8988T (cell line): ENCODE results near the gene PRPF18.

Experiments
- DNase-seq: peaks from one replicate; pipeline ENCODE4 v3.0.0; 2011

PRPF18 gene

DNA sequence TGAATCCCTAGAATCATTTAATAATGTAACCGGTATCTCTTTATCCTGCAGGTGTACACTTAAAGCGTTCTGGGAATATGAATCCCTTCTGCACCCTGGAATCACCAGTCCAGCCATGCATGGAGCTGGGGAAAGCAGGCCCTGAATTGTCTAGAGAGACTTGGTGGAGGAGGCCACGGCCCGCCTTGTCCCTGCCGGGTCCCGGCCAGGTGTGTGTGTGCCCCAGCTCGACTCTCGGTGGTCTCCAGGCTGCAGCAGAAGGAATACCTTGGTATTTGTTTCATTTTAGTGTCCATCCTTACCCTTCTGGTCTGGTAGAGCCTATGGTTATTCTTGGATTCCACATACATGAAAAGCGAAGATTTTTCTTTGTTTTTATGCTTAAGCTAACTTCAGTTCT is 58.1 kb downstream of the PRPF18 start:
- DNase-seq: no peak

DNA sequence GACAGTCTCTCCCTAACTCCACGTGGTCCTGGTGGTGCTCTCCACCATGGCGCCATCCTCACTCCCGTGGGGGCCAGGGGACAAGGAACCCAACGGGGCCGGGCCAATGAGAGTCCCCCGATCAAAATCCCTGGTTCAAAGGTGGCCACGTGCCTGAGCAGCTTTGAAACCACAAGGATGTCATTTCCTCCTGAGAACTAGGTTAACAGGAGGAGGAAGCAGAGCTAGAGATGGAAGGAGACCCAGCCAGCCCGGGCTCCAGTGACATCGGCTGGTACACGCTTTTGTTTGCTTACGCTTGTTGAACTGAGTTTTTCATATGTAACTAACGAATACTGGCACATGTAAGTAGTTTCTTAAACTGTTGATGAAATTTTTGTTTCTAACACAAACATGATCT is 61.7 kb downstream of the PRPF18 start:
- DNase-seq: no peak

DNA sequence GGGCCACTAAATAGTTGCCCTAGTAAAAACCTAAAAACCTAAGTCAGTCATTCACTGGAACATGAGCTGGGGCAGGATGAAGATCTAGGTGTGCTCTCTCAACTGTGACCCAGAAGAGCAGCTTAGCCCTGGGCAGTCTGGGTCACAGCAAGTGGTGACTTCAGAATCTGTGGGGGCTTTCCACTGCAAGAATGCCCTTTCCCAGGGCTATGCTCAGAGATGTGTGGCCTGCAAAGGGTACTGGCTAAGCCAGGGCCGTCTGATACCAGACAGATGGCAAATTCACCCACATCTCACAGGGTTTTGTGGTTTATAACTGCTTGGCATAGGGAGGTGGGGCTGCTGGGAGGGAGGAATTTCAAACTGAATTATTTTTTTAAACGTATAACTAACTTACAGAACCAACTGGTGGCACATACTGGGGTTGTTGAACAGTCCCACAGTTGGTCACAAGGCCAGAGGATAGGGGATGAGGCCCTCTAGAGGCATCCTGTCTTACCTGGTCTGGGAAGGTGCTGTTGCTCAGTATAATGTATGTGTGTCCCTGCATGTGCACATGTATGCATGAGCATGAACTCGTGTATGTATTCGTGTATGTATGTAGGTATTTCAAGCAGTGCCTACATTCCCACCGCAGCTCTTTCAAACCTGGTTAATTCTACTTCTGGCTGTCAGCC is 63.2 kb downstream of the PRPF18 start:
- no peak for DNase-seq

DNA sequence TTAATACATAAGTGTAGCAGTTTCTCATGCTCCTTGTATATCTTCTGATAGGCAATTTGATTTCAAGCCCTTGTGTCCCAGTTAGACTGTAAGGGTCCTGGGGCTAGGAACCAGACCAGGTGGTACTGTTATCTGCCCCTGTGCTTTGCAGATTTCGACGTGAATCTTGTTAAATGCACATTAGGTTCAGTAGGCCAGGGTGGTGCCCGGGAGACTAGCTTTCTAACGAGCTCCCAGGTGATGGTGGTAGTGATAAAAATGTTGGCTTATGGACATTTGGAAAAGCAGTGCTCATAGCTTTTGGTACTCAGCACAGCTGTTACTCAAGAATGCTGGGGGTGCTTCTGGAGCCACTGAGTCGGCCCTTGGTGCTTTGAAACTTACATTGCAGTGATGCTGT is 64.2 kb downstream of the PRPF18 start:
- no peak for DNase-seq

DNA sequence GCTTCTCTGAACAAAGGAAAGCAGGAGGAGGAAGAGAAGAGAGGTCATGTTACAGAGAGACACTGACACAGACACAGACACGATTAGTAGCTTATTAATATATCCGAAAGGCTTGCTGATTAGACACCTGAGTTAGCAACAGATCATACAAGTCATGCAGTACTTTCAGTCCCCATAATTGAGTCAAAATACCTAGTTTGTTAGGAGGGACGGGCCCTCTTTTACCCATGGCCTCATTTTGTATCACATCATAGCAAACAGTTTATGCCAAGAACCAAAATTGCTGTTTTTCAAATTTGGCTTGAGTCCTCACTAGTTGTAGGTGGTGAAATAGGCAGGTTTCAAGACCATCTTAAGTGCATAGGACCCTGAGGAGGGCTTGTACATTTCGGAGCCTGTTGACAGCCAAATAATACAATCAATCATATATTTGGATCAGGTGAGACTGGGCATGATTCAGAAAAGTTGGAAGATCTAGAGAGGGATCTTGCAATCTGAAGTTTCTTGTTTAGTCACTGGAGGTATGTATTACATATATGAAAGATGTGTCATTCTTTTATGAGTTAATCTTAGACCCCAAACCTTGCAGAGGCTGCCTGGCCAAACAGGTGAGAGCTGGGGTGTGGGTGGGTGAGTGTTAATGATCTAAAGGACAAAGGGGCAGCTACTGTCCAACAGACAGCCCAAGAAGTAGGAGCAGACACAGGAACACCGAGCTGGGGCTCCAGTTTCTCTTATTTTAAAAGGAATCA is 65.4 kb downstream of the PRPF18 start:
- DNase-seq: no peak

DNA sequence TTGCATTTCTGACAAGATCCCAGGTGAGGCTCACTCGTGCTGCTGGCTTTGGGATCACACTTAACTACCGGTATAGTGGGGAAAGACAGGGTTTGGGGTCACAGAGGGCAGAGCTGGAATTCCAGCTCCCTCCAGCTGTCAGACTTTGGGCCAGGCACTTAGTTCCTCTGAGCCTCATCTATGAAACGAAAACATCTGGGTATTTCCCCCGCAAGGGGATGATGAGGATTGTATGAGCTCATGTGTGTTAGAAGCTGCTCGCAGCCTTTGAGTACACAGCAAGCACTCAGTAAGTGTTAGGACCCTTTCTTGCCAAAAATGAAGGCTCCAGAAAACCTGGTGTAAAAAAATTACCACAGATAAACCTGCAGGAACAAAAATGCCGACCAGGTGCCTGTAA is 66.1 kb downstream of the PRPF18 start:
- DNase-seq: no peak

DNA sequence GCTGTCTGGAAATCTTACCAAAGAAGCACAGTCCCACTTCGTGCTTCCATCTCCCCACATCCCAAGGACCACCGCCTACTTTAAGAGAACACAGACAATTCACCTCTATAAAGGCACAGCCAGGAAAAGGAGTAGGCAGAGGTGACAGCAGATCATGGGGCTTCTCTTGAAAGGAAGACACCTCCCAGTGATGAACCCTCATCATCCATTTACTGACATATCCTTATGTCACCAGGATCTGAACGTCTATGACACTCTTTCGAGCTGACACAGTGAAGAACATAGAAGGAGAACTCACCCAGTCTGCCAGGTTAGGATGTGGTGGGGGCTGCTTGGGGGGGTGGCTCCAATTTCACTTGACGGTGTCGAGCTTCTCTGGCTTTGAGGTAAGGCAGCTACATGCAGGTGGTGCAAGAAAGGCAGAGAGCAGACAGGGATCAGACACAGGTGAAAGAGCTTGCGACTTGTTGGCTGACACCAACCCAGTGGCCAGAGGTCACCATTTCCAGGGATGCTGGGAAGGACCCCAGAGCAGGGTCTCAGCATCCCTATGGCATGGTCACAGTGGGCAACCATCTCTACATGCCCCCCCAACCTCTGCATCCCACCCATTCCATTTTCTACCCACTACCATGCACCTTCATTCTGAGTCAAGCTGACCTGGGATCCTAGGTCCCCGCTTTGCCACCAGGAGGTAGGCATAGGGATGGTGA is 67.5 kb downstream of the PRPF18 start:
- DNase-seq: no peak

DNA sequence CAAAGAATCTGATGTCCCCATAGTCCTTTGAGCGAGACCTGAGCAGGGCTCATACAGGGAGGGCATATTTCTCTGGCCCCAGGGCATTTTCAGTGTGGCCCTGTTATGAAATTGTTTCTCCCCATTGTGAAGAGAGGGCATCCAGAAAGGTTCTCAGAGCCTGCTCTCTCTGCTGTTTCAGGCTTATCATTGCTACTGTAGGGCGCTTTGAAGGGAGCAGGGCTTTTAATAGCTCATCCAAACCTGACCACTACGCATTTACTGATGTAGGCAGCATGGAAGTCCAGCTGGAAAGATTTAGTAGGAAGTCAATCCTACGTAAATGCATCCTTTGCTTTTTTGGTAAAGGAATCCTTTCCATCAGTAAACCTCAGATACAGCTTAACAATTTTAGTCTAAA is 68.1 kb downstream of the PRPF18 start:
- DNase-seq: no peak

DNA sequence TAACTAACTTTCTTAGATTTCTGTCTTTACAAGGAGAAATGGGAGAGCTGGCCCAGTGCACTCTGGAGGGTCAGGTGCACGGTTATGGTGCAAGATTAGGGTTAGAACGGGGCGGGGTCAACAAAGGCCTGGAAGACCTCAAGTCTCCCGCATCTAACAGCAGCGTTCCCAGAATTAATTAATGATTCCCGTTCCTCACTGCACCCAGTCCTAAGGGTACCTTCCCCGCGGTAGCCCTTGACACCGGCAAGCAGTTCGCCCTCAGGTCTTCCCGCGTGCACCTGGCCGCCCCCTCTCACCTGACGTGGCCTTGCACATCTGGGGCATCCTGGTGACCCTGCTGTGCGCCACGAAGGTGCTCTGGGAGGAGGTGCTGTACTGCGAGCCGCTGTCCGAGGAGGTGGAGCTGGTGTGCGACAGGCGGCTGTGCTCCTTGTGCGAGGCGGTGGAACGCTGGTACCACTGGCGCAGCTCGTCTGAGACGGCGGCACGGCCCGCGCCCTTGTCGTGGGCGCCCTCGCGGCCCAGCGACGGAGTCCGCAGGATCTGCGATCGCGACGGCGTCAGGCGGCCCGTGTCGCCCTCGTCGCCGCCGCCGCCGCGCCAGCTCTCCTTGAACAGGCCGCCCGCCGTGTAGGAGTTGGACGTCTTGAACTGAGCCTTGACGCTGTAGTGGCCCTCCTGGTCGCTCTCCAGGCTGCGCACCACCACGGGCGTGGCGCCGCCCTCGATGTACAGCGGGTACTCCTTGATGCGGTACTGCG is 69.8 kb downstream of the PRPF18 start:
- no peak for DNase-seq

DNA sequence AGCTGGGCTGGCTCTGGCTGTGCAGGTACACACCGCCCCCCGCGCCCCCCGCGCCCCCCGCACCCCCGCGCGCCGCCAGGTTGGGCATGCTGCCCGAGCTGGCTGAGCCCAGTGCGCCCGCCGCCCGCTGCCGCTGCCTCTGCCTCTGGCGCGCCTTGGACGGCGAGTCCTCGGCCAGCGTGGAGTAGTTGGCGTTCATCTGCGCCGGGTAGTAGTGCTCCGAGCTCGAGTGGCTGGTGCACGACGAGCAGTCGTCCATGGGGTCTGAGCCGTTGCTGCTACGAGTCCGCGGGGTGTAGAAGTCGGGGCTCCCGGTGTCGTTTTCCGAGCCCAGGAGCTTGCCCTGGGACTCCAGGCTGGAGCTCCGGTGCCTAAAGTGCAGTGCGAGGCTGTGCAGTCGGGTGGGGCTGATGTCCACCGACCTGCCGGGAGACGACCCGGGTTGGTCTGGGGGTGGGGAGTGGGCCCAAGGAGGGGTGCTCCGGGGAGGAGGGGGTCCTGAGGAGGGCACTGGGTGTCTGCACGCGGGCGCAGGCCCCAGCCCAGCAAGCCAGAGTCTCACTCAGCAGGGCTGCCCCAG is 70.4 kb downstream of the PRPF18 start:
- no peak for DNase-seq

DNA sequence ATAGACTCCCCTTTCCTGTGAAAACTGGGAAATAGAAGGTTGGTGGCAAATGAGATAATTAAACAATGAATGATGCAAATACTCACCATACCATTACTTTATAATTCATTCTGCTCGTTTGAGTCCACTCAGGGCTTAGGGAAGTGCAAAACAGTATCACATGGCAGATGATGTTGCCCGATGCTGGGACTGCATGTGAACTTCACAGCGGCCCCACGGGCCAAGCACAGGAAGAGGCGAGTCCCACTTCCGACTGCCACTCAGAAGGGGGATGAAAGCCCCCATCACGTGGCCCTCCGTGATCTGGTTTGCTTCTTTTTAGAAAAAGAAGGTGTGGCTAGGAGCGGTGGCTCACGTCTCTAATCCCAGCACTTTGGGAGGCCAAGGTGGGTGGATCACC is 71.5 kb downstream of the PRPF18 start:
- DNase-seq: no peak

DNA sequence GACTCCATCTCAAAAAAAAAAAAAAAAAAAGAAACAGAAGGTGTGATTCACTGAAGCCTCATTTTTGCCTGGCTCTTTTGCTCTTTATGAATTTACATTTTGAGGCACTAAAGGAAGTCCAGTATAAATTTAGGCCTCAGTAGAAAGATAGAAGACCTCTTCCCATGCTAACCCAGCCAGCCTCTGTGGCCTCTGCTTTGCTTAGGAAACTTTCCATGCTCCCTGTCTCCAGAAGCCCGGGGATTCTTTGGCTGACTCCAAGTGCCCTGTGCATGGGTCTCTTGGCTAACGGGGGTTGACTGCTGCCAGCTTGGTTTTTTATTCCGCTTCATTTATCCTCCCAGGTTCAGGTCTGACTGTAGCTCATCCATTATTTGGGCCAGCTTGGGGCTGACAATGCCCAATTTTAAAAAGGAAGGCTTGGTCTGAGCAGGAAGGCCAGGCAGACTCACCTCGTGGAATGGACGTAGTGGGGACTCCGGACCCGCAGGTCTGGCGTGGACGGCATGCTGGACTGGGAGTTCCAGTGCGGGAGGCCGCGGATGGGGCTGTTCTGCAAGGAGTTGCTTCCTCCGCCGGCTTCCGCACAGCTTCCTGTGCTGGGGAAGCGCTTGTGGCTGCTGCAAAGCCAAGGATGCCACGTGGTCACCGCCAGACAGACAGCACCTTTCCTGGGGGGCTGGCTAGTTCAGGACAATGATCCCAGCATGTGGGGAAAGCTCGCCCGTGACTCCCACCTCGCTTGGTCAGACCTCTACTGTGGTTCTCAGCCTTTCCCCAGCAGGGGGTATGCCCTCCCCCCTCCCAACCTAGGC is 72.3 kb downstream of the PRPF18 start:
- no peak for DNase-seq

DNA sequence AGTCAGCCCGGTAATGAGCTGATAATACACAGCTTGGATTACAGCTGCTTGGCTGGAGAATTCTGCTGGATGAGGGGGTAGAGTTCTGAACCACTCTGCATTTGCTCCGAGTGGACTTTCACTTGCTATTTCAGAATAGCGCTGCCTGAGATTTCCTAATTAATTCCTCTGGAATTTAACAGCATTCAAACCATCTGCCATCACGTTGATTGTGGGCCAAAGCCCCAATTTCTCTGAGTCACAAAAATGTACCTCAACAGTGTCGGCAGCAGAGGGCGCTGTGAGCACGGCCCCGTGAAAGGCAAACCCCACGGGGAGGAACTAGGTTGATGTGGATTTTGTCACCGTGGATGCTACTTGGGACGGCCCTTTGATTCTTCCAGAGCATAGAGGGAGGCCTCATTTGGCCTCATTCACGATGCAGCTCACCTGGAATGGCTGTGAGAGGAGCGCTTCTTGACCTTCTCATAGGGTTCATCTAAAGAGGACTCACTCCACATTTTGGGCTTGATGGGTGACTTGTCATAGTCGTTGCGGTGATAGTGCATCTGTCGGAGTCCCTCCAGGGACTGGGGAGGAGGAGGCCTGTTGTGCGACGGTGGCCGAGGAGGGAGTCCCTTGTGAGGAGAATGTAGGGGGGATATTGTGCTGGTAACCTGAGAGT is 73.3 kb downstream of the PRPF18 start:
- peak; percentile 81 for DNase-seq

DNA sequence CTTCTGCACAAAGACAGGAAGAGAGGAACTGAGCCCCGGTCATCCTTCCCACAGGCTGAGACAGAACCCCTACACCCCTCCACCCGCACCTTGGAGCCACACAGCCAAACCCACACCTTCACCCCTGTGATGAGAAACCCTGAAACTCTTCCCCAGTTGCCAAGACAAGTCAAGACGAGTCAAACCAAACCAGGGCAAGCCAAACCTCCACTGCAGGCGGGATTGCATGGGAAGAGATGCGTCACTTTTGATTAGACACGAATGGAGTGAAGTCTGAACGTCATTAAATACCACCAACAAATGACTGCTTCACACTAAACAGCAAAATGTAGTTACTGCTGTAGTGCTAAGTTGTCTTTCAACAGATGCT is 73.8 kb downstream of the PRPF18 start:
- DNase-seq: no peak

DNA sequence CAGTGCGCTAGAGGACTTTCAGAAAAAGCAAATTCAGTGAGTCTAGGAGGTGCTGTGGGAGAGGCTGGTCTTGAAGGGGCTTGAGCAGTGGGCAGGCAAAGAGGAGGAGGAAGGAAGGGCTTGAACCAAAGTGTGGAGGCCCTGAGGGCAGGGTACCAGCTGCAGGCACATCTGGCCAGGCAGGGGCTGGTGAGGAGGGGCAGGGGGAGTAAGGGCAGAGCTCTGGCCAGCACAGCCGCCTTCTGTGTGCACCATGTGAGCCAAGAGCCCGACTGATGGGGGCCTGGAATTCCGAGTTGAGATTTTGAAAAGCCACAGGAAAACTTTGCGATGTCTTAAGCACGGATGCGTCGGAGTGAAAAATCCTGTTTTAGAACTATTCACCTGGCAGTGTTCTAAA is 74.5 kb downstream of the PRPF18 start:
- DNase-seq: no peak

DNA sequence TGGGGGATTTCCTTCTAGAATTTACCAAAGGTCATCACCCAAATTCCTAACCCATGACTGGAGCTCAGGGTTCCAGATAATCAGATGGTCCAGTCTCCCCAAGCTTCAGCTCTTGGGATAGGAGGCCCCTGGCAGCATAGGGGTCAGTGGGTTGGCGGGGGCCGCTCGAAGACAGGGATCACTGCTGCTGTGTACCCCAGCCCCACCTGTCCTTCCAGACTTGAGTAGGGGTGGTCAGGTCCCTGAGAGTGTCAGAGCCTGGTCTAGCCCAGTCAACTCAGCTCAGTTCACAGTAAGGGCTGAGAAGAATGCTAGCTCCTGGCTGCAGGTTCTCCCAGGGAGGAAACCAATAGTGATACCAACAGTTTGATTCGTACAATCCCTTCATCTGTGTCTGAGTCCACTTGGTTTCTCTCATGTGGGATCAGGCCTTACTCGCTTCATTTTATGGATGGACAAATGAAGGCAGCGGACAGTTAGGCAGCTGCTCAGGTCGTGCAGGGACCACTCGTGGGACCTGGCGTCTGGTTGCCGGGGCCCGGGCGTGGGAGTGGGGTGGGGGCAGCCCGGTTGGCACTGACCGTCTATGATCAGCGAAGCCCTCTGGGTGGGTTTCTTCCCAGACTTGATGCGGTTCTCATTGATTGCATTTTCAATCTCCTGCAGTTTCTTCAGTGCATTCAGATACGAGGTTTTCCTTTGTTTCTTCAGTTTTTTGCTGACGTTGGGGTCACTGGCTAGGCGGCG is 78.9 kb downstream of the PRPF18 start:
- DNase-seq: no peak

DNA sequence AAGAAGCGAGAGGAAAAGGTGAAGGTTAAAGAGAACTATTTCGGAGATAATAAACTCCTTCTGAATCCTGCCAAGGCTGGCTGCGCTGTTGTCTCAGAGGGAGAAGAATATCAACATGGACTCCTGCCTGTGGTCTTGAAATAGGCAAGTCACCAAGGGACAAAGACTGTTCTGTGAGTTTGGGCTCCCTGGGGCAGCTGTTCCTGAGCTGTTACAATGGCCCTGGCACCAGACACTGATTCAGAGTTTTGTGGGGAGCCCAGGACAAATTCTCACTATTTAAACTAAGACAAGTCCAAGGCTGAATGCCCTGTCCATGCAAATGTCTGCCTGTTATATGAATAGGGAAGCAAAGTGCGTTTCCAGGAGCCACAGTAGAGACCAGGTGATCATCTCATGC is 81.4 kb downstream of the PRPF18 start:
- no peak for DNase-seq

DNA sequence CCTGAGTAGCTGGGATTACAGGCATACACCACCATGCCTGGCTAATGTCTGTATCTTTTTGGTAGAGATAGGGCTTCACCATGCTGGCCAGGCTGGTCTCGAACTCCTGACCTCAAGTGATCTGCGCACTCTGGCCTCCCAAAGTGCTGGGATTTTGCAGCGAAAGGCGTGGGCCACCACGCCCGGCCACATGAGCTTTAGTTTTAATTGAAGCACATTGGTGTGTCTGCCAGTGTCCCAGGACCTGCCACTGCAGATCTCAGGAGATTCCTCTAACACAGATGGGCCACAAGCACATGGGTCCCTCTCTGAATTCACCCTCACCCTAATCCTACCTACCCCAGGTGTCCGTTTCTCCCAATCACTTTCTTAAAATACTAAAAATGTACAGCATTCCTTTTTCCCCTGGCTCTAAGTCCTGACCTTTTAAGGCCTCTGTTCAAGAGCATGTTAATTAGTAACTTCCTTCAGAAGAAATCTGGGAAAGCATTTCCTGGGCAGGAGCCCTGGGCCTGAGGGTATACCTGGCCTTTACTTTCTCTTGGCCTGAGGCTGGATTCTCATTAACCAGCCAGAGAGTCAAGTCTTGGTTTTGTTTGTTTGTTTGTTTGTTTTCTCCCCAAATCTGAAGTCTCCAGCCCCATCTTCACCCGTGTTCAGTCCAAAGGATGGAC is 82.6 kb downstream of the PRPF18 start:
- DNase-seq: no peak

DNA sequence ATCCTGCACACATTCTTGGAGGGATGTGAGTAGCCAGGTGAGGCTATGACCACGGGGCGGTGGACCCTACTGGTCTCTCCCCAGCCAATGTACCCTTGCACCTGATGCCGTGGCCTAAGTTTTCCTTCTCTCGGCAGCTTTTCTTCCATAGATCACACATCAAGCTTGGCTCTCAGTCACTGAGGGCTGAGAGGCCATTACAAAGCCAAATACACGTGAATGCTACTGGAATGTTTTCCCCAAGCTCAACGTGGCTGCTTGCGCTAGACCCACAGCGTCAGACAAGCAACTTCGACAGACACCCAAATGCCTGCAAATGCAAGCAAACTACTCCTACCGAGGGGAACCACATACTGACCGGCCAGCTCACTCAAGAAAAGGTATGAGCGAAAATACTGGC is 83.1 kb downstream of the PRPF18 start:
- DNase-seq: no peak

DNA sequence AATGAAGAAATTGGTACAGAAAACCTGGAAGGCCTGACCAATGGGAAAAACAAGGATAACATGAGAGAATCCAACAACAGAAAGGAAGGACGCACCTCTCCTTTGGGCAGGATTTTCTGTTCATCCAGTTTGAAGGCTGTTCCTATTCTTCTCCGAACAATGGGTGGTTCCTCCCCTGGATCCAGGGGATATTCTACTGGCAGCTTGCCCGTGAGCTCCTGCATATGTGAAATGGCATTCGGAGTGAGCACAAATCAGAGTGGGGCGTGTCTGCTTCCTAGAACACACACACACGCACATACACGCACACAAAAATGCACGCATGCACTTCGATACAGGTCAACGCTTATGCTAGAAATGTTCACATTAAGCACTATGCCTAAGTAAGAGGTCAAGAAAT is 83.5 kb downstream of the PRPF18 start:
- DNase-seq: no peak
